ENCODE results near the gene NEUROG3.
"Not testable (repeated sequence)": the region's sequence is repeated elsewhere in the genome, so short reads cannot be mapped to it uniquely, and the experiment has no call there.

NEUROG3 gene

DNA sequence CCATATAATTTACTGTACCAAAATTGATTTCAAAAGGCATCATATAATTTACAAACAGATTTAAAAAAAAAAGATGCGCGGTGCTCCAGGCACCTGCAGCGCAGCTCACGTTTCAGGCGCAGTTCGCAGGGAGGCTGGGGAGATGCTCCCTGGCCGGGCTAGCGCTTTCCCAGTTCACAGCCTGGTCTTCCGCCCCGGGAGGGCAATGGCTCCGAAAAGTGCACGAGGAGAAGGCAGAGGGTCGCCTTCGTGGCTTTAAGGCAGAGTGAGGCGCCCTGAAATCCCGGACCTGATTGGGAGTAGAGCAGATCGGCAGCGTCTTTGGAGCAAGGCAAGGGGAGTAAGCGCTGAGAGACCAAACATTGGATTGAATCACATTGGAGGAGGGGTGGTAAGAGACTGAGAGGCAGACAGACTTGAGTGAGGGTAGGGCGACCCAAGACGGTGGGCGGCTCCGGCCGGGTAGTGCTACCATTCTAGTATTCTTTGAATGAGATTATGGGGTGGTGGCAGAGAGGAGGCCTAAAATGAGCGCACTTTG, 1.5 kb downstream of the NEUROG3 start:
- no peak for DNase-seq (ENCODE audit: low spot score)

DNA sequence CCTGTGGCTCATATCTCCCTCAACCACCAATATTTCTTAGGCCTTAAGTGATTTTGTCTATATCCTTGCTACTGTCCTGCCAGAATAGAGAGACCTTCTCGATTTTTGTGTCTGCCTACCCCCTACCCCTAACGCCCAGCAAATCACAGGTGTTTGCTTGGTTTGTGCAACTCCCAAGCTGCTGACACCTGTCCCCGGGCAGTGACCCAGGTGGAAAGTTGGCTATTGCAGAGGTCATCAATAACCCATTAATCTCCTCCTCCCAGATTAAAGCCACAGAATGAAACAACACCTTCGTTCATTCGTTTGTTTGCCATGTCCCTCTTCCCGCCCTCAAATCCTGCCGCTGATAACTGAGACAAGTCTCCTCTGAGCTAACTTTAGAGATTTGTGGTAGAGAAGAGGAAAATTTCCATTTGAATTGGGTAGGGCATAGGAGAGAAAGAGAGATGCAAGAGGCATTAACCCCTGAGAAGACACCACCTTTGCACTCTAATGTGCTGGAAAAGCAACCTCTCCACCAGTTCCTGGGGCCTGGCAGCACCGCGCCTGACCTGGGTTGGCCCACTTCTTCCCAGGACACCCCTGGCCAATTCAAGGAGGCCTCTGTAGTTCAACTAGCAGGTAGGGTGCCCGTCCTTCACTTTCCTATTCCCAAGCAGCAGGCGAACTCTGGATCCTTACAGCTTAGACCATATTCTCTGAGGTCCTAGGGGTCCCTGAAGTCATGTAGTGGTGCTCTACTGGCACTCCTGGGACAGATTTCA, 3.0 kb downstream of the NEUROG3 start:
- DNase-seq (ENCODE audit: low spot score): no peak

DNA sequence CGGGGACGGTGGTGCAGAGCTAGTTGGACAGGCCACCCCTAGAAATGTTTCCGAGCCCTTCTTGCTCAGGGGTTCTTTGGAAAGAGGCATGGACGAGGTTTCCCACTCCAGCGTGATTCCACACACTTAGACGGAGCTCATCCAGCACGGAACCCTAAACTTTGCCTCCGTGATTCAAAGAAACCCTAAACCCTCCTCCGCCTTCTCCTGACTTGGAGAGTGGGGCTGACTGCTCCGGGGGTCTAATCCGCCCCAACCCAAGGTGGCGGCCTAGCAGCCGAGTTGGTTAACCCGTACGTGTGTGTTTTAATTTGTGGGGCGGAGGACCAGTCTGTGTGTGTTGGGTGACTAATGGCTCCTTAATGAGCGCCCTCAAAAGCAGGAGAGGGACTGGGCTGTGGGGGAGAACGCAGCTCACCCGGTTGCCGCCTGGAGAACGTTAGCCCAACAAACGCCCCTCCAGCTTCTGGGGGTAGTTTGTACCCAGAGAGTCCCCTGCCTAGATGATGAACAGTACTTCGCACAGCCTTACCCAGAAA, 3.8 kb downstream of the NEUROG3 start:
- DNase-seq (ENCODE audit: low spot score): no peak

DNA sequence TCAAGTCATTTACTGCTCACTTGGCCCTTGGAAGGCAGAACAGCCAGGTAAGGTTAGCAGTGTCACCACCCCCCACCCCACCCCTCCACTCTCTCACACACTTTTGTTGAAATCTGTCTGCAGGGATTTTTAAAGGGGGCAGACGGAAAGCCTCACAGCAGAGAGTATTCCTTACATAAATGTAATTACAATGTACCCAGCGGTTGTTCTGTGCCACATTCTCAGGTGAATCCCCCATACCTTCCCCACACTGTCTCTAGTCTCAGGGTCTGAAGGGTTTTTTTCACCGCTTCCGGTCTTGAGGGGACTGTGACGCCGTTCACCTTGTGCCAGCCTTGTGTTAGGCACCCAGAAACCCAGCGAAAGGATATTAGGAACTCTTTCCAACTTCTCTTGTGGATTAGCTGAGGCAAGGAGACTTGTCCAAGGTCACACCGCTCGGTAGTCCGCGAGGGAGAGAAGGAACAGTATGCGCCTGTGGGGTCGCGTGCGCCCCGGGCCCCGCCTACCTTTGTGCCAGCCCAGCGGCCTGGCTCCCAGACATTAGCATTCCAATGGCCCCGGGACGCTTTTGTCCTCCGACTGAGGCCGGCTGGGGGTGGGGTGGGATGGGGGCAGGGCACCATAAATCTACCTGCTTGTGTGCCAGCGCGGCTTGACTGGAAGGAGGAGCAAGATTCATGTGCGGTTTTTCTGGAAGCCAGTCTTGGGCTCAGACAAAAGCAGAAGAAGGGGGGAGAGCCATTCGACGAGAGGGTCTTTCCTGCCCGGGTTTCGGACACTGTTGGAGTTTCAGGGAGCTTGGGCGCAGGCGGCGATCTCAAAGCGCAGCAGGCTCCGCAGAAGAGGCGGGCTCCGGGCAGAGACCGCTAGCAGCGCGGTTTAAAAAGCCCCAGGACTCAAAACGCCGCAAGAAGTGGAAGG, 4.5 kb downstream of the NEUROG3 start:
- no peak for DNase-seq (ENCODE audit: low spot score)

DNA sequence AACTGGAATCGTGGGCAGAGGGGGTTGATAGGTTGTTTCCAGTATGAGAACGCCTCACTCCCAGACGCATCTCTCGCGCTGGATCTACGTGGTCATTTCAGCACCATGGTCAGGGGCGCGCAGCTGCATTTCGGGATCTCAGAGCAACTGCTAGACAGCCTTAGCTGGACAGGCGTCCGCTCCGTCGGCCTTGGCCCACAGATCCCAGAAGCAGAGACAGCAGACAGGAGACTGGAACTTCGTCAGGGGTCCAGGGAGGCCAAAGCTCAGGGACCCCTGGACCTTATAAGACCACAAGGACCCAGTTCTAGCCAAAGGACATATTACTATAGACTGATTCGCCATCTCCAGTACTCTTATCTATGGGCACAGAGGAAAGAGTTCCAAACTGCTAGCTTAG, 5.3 kb downstream of the NEUROG3 start:
- DNase-seq (ENCODE audit: low spot score): no peak

DNA sequence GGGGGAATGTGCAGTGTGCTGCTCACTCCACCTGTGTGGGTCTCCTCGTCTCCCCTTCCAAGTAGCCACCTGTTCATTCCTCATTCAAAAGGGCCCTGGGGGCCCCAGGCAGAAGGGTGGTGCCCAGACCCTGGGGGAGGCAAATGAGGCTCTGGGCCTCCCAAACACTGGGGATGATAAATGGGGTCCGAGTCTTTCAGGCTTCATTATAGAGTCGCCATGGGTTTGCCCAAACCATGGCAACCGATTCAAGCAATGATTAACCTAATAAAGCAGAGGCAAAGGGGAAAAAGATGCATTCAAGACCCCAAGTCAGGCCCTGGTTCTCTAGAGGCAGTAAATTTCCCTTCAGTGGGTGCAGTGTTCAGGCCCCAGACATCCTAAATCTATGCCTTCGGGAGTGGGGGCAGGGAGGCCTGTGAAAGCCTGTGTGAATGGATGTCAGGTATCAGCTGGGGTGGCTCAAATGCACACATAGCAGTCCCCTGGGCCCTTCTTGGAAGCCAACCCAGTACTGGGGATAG, 10.4 kb downstream of the NEUROG3 start:
- no peak for DNase-seq (ENCODE audit: low spot score)

DNA sequence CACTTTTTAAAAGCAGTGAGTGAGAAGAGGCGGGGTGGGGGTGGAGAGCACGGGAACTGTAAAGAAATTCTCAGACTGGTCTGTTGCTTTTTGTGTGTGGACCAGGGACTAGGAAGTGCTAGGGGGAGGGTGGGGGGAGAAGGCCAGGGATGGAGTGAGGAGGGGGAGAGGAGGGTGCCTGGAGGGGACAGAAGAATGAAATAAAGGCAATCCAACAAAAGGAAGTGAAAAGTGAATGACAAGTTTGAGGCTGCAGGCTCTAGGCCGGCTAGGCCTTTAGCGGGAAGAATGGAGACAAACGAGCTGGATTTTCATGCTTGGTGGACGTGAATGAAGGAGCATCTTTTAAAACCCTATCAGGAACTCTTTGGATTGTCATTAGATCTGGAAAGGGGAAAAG, 13.7 kb downstream of the NEUROG3 start:
- no peak for DNase-seq (ENCODE audit: low spot score)

DNA sequence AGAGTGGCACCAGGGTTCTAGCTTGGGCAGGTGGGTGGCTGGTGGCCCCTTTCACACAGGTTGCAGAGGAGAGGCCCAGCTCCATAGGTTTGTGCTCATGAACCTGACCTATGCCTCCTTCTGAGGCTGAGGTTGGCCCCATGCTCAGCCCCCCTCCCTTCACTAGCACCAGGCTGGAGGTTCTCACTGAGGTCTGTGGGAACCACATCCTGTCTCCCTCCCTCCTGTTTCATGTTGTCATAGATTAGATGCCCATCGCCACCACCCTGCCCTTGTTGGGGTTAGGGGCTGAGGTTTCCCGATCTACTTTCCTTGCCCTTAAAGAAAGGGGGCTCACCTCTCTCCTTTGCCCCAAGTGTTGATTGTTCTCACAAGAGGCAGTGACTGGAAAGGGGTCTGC, 14.7 kb downstream of the NEUROG3 start:
- no peak for DNase-seq (ENCODE audit: low spot score)

DNA sequence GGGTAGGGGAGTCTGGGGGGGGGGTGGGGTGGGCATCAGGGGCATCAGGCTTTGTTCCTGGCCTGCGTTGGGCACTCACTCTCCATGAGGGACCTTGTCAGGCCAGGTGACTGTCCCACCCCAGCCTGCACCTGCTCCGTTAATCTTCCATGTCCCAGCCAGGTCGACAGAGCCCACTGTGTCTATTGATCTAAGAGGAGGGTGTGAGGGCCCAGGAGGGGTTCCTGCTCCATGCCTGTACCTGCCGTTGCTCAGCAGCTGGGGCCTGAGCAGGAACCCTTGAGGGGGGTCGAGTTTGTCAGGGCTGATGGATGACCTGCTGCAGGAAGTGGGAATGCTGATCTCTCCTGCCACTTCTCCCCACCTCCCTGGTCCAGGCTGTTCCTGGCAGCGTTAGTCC, 18.6 kb downstream of the NEUROG3 start:
- DNase-seq (ENCODE audit: low spot score): no peak

DNA sequence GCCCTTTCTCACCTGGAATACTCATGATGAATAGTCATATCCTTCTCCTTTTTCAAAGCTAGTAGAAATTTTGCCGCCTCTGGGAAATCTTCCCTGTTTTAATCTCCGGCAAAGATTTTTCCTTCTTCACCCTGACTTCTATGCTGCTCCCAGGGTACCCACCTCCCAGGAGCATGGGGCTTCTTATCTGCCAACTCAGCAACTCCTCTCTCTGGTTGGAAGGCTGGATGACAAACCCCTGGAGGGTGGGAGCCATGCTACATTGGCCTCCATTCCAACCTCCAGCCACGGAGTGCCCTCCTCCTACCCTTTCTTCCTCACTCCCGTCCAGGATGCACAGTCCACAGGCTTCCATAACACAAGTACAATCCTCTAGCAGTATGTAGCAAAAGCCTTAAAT, 19.9 kb downstream of the NEUROG3 start:
- DNase-seq (ENCODE audit: low spot score): no peak

DNA sequence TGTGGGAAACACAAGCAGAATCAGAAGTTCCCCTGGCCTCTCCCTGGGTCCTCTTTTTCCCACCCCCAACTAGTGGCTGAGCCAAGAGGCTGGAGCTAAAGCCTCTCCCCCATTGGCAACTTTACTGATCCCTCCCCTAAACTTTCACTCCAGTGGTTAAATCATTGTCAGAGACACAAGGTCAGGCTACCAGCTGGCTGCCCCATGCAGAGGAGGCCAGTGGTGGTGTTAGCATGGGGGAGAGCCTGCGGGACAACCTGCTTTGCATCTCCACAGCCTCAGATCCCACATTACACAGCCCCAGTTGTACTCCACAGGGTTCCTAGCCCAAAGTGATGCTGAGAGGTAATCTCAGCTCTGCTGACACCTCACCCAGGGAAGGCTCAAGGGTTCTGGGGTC, 21.0 kb downstream of the NEUROG3 start:
- DNase-seq (ENCODE audit: low spot score): no peak

DNA sequence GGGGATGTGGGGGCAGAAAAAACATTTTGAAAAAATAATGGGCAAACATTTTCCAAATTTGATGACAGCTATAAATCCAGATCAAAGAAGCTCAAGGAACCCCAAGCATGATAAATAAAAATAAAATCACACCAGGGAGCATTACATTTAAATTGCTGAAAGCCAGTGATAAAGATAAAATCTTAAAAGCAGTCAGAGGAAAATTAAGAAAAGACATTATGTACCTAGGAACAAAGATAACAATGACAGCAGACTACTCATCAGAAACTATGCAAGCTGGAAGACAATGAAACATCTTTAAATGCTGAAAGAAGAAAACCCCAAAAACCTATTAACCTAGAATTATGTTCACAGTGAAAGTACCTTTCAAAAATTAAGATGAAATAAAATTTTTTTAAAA, 23.3 kb downstream of the NEUROG3 start:
- no peak for DNase-seq (ENCODE audit: low spot score)

DNA sequence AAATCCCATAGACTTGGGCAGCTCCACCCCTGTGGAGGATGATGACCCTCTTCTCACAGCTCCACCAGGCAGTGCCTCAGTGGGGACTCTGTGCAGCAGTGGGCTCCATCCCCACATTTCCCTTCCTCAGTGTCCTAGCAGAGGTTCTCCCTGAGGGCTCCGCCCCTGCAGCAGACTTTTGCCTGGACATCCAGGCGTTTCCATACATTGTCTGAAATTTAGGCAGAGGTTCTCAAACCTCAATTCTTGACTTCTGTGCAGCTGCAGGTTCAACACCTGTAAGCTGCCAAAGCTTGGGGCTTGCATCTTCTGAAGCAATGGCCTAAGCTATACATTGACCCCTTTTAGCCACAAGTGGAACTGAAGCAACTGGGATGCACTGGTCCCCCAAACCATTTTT, 31.8 kb downstream of the NEUROG3 start:
- DNase-seq (ENCODE audit: low spot score): no peak

DNA sequence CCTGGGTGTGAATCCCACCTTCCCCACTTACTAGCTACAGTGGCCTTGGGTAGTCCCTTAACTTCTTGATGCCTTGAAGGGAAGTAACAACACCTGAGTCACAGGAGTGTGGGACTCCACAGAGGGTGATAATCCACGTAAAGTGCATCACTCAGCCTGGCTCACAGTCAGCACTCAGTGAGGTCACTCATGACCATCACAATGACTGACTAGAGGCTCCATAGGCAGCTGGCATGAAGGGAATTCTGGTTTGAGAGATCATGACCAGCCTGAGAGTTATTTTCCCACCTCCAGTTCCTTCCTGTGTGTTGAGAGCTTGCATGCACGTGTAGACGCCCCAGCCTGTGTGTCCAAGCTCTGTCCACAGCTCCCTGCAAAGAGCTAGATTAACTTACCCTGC, 34.8 kb downstream of the NEUROG3 start:
- no peak for DNase-seq (ENCODE audit: low spot score)

DNA sequence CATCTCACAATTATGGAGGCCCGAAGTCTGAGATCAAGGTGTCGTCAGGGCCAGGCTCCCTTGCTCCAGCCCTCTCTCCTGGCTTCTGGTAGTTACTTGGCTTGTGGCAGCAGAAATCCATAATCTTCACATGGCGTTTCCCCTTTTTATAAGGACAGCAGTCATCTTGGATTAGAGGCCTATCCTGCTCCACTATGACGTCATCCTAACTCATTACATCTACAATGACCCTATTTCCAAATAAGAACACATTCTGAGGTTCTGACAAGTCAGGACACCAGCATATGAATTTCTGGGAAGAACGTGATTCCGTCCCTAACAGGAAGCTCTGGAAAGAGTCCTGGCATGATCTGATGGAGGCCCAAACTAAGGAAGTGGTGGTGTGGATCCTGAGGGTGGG, 35.8 kb downstream of the NEUROG3 start:
- DNase-seq (ENCODE audit: low spot score): no peak

DNA sequence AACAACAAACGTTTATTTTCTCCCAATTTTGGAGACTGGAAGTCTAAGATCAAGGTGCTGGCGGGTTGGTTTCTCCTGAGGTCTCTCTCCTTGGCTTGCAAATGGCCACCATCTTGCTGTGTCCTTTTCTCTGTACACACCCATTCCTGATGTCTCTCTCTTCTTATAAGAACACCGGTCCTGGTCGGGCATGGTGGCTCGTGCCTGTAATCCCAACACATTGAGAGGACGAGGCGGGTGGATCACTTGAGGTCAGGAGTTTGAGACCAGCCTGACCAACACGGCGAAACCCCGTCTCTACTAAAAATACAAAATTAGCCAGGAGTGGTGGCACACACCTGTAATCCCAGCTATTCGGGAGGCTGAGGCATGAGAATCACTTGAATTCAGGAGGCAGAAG, 36.7 kb downstream of the NEUROG3 start:
- not testable (repeated sequence) for DNase-seq (ENCODE audit: low spot score)

DNA sequence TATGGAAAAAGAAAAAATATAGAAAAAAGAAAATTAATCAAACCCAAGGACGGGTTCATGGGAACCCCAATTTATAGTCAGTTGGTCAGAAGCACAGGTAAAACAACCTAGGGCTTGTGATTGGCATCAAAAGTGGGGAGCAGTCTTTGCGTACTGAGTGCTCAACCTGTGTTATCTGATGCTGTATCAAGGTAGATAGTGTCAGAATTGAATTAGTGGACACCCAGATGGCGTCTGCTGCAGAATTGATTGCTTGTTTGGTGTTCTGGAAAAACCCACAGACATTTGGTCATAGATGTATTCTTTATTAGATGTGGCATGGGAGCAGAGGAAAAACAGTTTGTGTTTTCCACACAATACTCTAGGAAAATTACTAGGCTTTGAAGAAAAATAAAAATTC, 39.6 kb downstream of the NEUROG3 start:
- no peak for DNase-seq (ENCODE audit: low spot score)

DNA sequence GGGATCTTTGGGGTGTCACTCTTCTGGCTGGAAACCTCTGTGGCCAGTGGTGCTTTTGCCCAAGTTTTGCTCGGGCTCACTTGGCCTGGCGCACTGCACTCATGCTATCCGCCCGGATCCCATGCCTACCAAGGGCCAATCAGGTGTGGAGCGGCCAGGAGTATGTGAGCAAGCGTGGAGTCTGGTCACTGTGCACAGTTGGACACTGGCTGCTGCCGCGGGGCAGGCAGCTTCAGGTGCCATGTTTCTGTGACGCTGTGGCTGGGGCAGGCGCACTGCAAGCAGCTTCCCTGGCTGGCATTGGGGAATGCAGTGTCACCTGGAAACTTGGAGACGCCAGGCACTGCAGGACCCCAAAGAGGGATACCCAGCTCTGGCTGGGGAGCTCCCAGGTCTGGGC, 45.3 kb downstream of the NEUROG3 start:
- no peak for DNase-seq (ENCODE audit: low spot score)
